ENCODE results near the gene CDKN2B-AS1. TPM values are rescaled to one million over a fixed set of nuclear protein-coding genes. Genes with fewer than 3 reads are reported as not detected.
"Not testable (repeated sequence)": the region's sequence is repeated elsewhere in the genome, so short reads cannot be mapped to it uniquely, and the experiment has no call there.

The CDKN2B-AS1 gene
- total and polyA plus RNA-seq, 2 donors (not counting 1 experiment from before 2014, with no cell fraction given): 1.3 to 2.5 TPM

DNA sequence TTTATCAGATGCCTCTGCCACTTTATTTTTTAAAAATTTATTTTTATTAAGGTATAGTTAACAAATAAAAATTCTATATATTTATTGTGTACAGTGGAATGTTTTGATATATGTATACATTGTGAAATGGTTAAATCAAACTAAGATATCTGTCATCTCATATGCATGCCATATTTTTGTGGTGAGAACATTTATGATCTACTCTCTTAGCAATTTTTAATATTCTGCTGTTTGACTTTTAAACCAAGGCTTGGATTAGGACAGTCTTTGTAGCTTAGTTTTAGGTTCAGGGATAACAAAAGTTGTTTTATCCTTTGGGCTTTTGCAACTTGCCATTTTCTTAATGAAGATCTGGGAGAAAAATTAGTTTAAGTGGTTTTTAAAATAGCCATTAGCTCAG, 60.5 kb downstream of the CDKN2B-AS1 start:
- intact Hi-C loops (cut with micrococcal nuclease): loop anchor here (2.0 to 10.0 kb wide), 2 partner anchors 140 to 186 kb away; no protein-coding TSS in a partner anchor
- Mint-ChIP-seq H3K27ac (no peak overlapping the region), H3K9me3 (ENCODE audit: insufficient read depth) (no peaks in the 10 kb centered on the region), H3K4me1 (peaks cover 28% of the 10 kb centered on the region), H3K27me3 (no peaks in the 10 kb centered on the region), H3K4me3 (no peak overlapping the region)
- ATAC-seq (ENCODE audit: low read depth) (no peak), DNase-seq (no peak)
- Histone ChIP-seq H3K9me3 (ENCODE audit: control extremely low read depth in 1 of 3, control insufficient read depth in 2 of 3, insufficient read depth in 1 of 3, low read length in 2 of 3) (peaks cover 0 to 4% (median 0%) of the 10 kb centered on the region in 3 donors), H2AFZ (ENCODE audit: insufficient read depth, low read depth, low read length, poor library complexity, severe bottlenecking) (no peak overlapping the region), H3K27ac (ENCODE audit: low read length in 2 of 2) (no peak overlapping the region), H3K36me3 (replicated peaks in 1 of 2; ENCODE audit: control extremely low read depth in 1 of 2, control insufficient read depth in 1 of 2, extremely low read depth in 1 of 2, insufficient read depth in 2 of 2, low read length in 1 of 2) (no peaks in the 10 kb centered on the region), H3K9ac (ENCODE audit: low read length) (no peak overlapping the region), H3K4me2 (replicated peaks; ENCODE audit: low read depth, low read length, poor library complexity, severe bottlenecking) (no peak overlapping the region), H3K4me1 (ENCODE audit: control insufficient read depth in 2 of 2, insufficient read depth in 2 of 2, low read length in 2 of 2) (peaks cover 17 to 18% of the 10 kb centered on the region in 2 donors), H4K20me1 (ENCODE audit: control insufficient read depth, insufficient read depth, low read length, poor library complexity, severe bottlenecking) (no peaks in the 10 kb centered on the region), H3K4me3 (ENCODE audit: control extremely low read depth in 1 of 5, extremely low read depth in 1 of 5, insufficient read depth in 1 of 5, low read depth in 2 of 5, low read length in 4 of 5) (no peak overlapping the region), H3K27me3 (replicated peaks in 1 of 4; ENCODE audit: control extremely low read depth in 1 of 4, control insufficient read depth in 3 of 4, insufficient read depth in 4 of 4, low read length in 3 of 4) (no peaks in the 10 kb centered on the region), H3K79me2 (ENCODE audit: control insufficient read depth, insufficient read depth, low read length) (no peaks in the 10 kb centered on the region)
- ChIA-PET CTCF (no interaction called here), POLR2A (no interaction called here)
- TF ChIP-seq CTCF (IDR thresholded peaks at IDR 0.05): no peak
- no peak for TF ChIP-seq EZH2 (IDR thresholded peaks at IDR 0.05; ENCODE audit: borderline replicate concordance, insufficient read depth, low read depth, low read length, poor library complexity, severe bottlenecking)

GRCh38 chr9:22056402-22056801, 61.8 kb downstream of the CDKN2B-AS1 start:
- H3K9ac ChIP-seq (ENCODE audit: low read length): no peak overlapping the region
- peaks cover 0 to 4% (median 0%) of the 10 kb centered on the region in 3 donors for H3K9me3 ChIP-seq (ENCODE audit: control extremely low read depth in 1 of 3, control insufficient read depth in 2 of 3, insufficient read depth in 1 of 3, low read length in 2 of 3)
- no peak for ATAC-seq (ENCODE audit: low read depth)
- Mint-ChIP-seq H3K9me3 (ENCODE audit: insufficient read depth) (no peaks in the 10 kb centered on the region), H3K27me3 (no peaks in the 10 kb centered on the region), H3K4me1 (peaks cover 17% of the 10 kb centered on the region), H3K4me3 (no peak overlapping the region), H3K27ac (no peak overlapping the region)
- no peak overlapping the region for H3K4me2 ChIP-seq (replicated peaks; ENCODE audit: low read depth, low read length, poor library complexity, severe bottlenecking)
- ChIA-PET POLR2A (no interaction called here), CTCF (no interaction called here)
- H2AFZ ChIP-seq (ENCODE audit: insufficient read depth, low read depth, low read length, poor library complexity, severe bottlenecking): no peak overlapping the region
- TF ChIP-seq EZH2 (IDR thresholded peaks at IDR 0.05; ENCODE audit: borderline replicate concordance, insufficient read depth, low read depth, low read length, poor library complexity, severe bottlenecking): no peak
- no peak for TF ChIP-seq CTCF (IDR thresholded peaks at IDR 0.05)
- no CpG with 5 or more reads among the region's 3 CpGs for WGBS (ENCODE audit: insufficient coverage)
- intact Hi-C loops (cut with micrococcal nuclease): loop anchor here (10.0 kb wide), 1 partner anchor 138 kb away; no protein-coding TSS in a partner anchor
- no peak for DNase-seq
- H3K4me1 ChIP-seq (ENCODE audit: control insufficient read depth in 2 of 2, insufficient read depth in 2 of 2, low read length in 2 of 2): peaks cover 5 to 6% of the 10 kb centered on the region in 2 donors
- H3K79me2 ChIP-seq (ENCODE audit: control insufficient read depth, insufficient read depth, low read length): no peaks in the 10 kb centered on the region
- no peaks in the 10 kb centered on the region for H3K36me3 ChIP-seq (replicated peaks in 1 of 2; ENCODE audit: control extremely low read depth in 1 of 2, control insufficient read depth in 1 of 2, extremely low read depth in 1 of 2, insufficient read depth in 2 of 2, low read length in 1 of 2)
- no peaks in the 10 kb centered on the region for H4K20me1 ChIP-seq (ENCODE audit: control insufficient read depth, insufficient read depth, low read length, poor library complexity, severe bottlenecking)
- no peak overlapping the region for H3K4me3 ChIP-seq (ENCODE audit: control extremely low read depth in 1 of 5, extremely low read depth in 1 of 5, insufficient read depth in 1 of 5, low read depth in 2 of 5, low read length in 4 of 5)
- H3K27me3 ChIP-seq (replicated peaks in 1 of 4; ENCODE audit: control extremely low read depth in 1 of 4, control insufficient read depth in 3 of 4, insufficient read depth in 4 of 4, low read length in 3 of 4): no peaks in the 10 kb centered on the region
- H3K27ac ChIP-seq (ENCODE audit: low read length in 2 of 2): no peak overlapping the region

GRCh38 chr9:22057972-22058371, 63.4 kb downstream of the CDKN2B-AS1 start:
- H3K79me2 ChIP-seq (ENCODE audit: control insufficient read depth, insufficient read depth, low read length); H3K27me3 Mint-ChIP-seq; H3K27ac ChIP-seq (ENCODE audit: low read length in 2 of 2); H3K4me1 Mint-ChIP-seq; H3K9me3 Mint-ChIP-seq (ENCODE audit: insufficient read depth); CTCF ChIA-PET; H4K20me1 ChIP-seq (ENCODE audit: control insufficient read depth, insufficient read depth, low read length, poor library complexity, severe bottlenecking); H2AFZ ChIP-seq (ENCODE audit: insufficient read depth, low read depth, low read length, poor library complexity, severe bottlenecking); H3K36me3 ChIP-seq (replicated peaks in 1 of 2; ENCODE audit: control extremely low read depth in 1 of 2, control insufficient read depth in 1 of 2, extremely low read depth in 1 of 2, insufficient read depth in 2 of 2, low read length in 1 of 2); H3K4me3 Mint-ChIP-seq; H3K27me3 ChIP-seq (replicated peaks in 1 of 4; ENCODE audit: control extremely low read depth in 1 of 4, control insufficient read depth in 3 of 4, insufficient read depth in 4 of 4, low read length in 3 of 4); ATAC-seq (ENCODE audit: low read depth); H3K4me2 ChIP-seq (replicated peaks; ENCODE audit: low read depth, low read length, poor library complexity, severe bottlenecking); H3K4me1 ChIP-seq (ENCODE audit: control insufficient read depth in 2 of 2, insufficient read depth in 2 of 2, low read length in 2 of 2); POLR2A ChIA-PET; H3K9me3 ChIP-seq (ENCODE audit: control extremely low read depth in 1 of 3, control insufficient read depth in 2 of 3, insufficient read depth in 1 of 3, low read length in 2 of 3); H3K9ac ChIP-seq (ENCODE audit: low read length); H3K4me3 ChIP-seq (ENCODE audit: control extremely low read depth in 1 of 5, extremely low read depth in 1 of 5, insufficient read depth in 1 of 5, low read depth in 2 of 5, low read length in 4 of 5); H3K27ac Mint-ChIP-seq; DNase-seq: not testable (repeated sequence)
- 97% methylated on average over 3 of the region's 6 CpGs for WGBS (ENCODE audit: insufficient coverage)
- intact Hi-C loops (cut with micrococcal nuclease): loop anchor here (10.0 kb wide), 1 partner anchor 137 kb away; no protein-coding TSS in a partner anchor
